ENCODE measurements around the gene TADA1. TPM values are rescaled to one million over a fixed set of nuclear protein-coding genes. Genes with fewer than 3 reads are reported as not detected.

TADA1 gene
- total RNA-seq, 2 donors from 2014 or later, result 10.1 to 12.1 TPM

GRCh38 chr1:166895766-166896165 lies 19.7 kb upstream of the TADA1 start:
- Histone ChIP-seq H3K4me1 (no peaks in the 10 kb centered on the region), H3K27me3 (no peaks in the 10 kb centered on the region), H3K9me3 (no peaks in the 10 kb centered on the region), H3K9ac (ENCODE audit: low read depth in 2 of 2, low read length in 2 of 2) (no peak overlapping the region), H3K36me3 (no peaks in the 10 kb centered on the region), H3K4me3 (no peak overlapping the region), H3K27ac (no peak overlapping the region)
- DNase-seq, result no peak
- no peak for TF ChIP-seq CTCF (IDR thresholded peaks at IDR 0.05)
- intact Hi-C loops (cut with DNase I), result no loop called here

GRCh38 chr1:166889776-166890175 lies 13.7 kb upstream of the TADA1 start:
- Histone ChIP-seq H3K9ac (ENCODE audit: low read depth in 2 of 2, low read length in 2 of 2) (no peak overlapping the region), H3K4me1 (no peaks in the 10 kb centered on the region), H3K27ac (no peak overlapping the region), H3K4me3 (no peak overlapping the region), H3K9me3 (no peaks in the 10 kb centered on the region), H3K27me3 (no peaks in the 10 kb centered on the region), H3K36me3 (no peaks in the 10 kb centered on the region)
- intact Hi-C loops (cut with DNase I), result no loop called here
- no peak for DNase-seq
- no peak for TF ChIP-seq CTCF (IDR thresholded peaks at IDR 0.05)

GRCh38 chr1:166888373-166889111 lies 12.5 kb upstream of the TADA1 start:
- peaks cover 8% of the 10 kb centered on the region for H3K27me3 ChIP-seq
- H3K36me3 ChIP-seq, result no peaks in the 10 kb centered on the region
- H3K4me1 ChIP-seq, result peaks cover 7% of the 10 kb centered on the region
- no peak overlapping the region for H3K4me3 ChIP-seq
- H3K27ac ChIP-seq, result no peak overlapping the region
- intact Hi-C loops (cut with DNase I), result no loop called here
- no peak for TF ChIP-seq CTCF (IDR thresholded peaks at IDR 0.05)
- DNase-seq, result no peak
- H3K9me3 ChIP-seq, result no peaks in the 10 kb centered on the region
- no peak overlapping the region for H3K9ac ChIP-seq (ENCODE audit: low read depth in 2 of 2, low read length in 2 of 2)

- Histone ChIP-seq H3K9ac (ENCODE audit: low read depth in 2 of 2, low read length in 2 of 2) (no peak overlapping the region), H3K27ac (no peak overlapping the region), H3K36me3 (no peaks in the 10 kb centered on the region), H3K27me3 (peaks cover 8% of the 10 kb centered on the region), H3K4me1 (peaks cover 7% of the 10 kb centered on the region), H3K4me3 (no peak overlapping the region), H3K9me3 (no peaks in the 10 kb centered on the region)
- intact Hi-C loops (cut with DNase I), result loop anchor here (2.0 to 5.0 kb wide), 2 partner anchors 24 to 172 kb away; no protein-coding TSS in a partner anchor
- no peak for TF ChIP-seq CTCF (IDR thresholded peaks at IDR 0.05)
- no peak for DNase-seq
Measured at GRCh38 chr1:166884971-166885370, 8.9 kb upstream of the TADA1 start.

GRCh38 chr1:166884040-166884642 lies 8.1 kb upstream of the TADA1 start:
- Histone ChIP-seq H3K27me3 (peaks cover 8% of the 10 kb centered on the region), H3K9me3 (no peaks in the 10 kb centered on the region), H3K27ac (no peak overlapping the region), H3K4me1 (peaks cover 7% of the 10 kb centered on the region), H3K36me3 (no peaks in the 10 kb centered on the region), H3K4me3 (peak overlapping the region; percentile 22), H3K9ac (ENCODE audit: low read depth in 2 of 2, low read length in 2 of 2) (no peak overlapping the region)
- TF ChIP-seq CTCF (IDR thresholded peaks at IDR 0.05), result peak; percentile 72
- intact Hi-C loops (cut with DNase I), result loop anchor here (2.0 to 5.0 kb wide), 2 partner anchors 25 to 173 kb away; no protein-coding TSS in a partner anchor
- DNase-seq, result peak; percentile 58

Data from colonic mucosa (tissue), 4 donors.